ENCODE results near the gene SANBR.

The SANBR gene

DNA sequence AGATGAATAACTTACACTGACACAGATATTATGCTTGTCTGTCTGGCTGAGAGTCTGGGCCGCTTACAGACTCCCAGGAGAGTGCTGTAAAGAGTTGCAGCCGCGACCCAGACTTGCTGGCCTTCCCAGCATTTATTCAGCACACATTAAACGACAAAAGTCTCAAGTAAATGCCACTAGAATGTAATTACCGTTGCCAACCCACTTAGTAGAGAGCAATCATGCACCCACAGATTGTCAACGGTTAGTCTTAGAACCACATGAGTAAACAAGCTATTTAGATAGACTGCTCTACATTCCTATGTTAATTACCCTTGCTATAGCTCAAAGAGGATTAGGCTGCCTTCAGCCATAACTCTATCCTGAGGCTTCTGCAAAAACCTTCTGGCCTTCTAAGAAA lies 48.5 kb downstream of the SANBR start:
- DNase-seq (ENCODE audit: low read depth, low spot score) = peak; percentile 22
- peaks cover 36% of the 10 kb centered on the region for H3K9me3 ChIP-seq (ENCODE audit: insufficient read depth, low read length)
- H3K27me3 ChIP-seq (ENCODE audit: insufficient read depth, insufficient read length) = no peaks in the 10 kb centered on the region
- no peak overlapping the region for H3K9ac ChIP-seq (ENCODE audit: insufficient read length, low read depth)
- H3K36me3 ChIP-seq (ENCODE audit: insufficient read depth, insufficient read length, low read length) = peaks cover 37% of the 10 kb centered on the region
- H3K4me3 ChIP-seq (ENCODE audit: insufficient read length, low read depth) = no peak overlapping the region
- H3K4me1 ChIP-seq (ENCODE audit: insufficient read depth, insufficient read length) = no peaks in the 10 kb centered on the region
- TF ChIP-seq SUZ12 (IDR thresholded peaks at IDR 0.05; ENCODE audit: extremely low read depth, insufficient read depth, insufficient read length) (no peak), ZNF274 (IDR thresholded peaks at IDR 0.05; ENCODE audit: low read depth, low read length) (no peak), YY1 (IDR thresholded peaks at IDR 0.05; ENCODE audit: insufficient read depth, insufficient read length) (no peak)

All from NT2/D1 (cell line).